ENCODE results near the gene MFF. TPM values are rescaled to one million over a fixed set of nuclear protein-coding genes. Genes with fewer than 3 reads are reported as not detected.

MFF gene
- total and polyA plus RNA-seq, 2 donors from 2014 or later: 80.8 to 110 TPM

DNA sequence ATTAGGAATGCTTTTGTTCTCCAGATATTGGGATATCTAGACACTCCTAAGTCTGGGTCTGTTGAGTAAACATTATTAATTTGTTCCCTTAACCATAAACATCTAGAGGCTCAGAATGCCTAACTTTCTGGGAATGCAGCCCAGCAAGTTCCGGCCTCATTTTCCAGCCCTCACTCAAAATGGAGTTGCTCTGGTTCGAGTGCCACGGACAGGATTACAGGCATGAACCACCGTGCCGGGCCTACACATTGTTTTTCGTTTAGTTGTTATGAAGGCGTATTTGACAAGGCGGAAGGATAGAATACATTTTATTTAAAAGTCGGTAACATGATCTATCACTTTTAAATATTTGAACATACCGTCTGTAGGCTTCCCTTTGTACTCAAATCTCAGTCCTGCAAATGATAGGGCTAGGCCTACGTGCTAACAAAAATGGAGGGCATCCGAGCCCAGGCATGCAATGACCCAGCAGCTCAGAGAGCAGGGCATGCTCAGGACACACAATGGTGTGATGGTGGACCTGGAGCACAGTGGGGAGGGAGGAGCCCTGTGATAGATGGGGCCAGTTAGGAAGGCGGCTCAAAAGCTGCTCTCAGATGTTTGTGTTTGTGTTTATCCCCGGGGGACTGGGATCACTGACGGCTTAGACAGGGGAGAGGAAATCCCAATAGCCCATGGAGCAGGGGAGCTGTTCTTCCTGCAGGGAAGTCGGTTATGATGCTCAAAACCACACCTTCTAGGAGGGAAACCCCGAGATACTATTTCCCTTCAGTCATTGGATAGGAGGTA lies 65.6 kb downstream of the MFF start:
- DNase-seq (no peak), FAIRE-seq (no peak)
- Histone ChIP-seq H3K27ac (ENCODE audit: low read depth in 2 of 2, low read length in 2 of 2) (no peak overlapping the region), H3K27me3 (ENCODE audit: control insufficient read depth, insufficient read depth, low read length) (no peaks in the 10 kb centered on the region), H3K9ac (ENCODE audit: low read length in 3 of 3) (no peak overlapping the region), H3K4me3 (ENCODE audit: low read length in 3 of 3) (no peak overlapping the region), H3K4me1 (ENCODE audit: control insufficient read depth in 2 of 3, insufficient read depth in 2 of 3, low read depth in 1 of 3, low read length in 3 of 3) (no peaks in the 10 kb centered on the region), H3K36me3 (ENCODE audit: control insufficient read depth in 2 of 3, insufficient read depth in 3 of 3, low read length in 3 of 3) (no peaks in the 10 kb centered on the region), H3K9me3 (ENCODE audit: control insufficient read depth in 2 of 3, insufficient read depth in 1 of 3, low read length in 3 of 3) (no peaks in the 10 kb centered on the region)
- TF ChIP-seq CTCF (IDR thresholded peaks at IDR 0.05; ENCODE audit: borderline replicate concordance, extremely low read depth, insufficient read depth): no peak
- intact Hi-C loops (cut with DNase I): no loop called here

DNA sequence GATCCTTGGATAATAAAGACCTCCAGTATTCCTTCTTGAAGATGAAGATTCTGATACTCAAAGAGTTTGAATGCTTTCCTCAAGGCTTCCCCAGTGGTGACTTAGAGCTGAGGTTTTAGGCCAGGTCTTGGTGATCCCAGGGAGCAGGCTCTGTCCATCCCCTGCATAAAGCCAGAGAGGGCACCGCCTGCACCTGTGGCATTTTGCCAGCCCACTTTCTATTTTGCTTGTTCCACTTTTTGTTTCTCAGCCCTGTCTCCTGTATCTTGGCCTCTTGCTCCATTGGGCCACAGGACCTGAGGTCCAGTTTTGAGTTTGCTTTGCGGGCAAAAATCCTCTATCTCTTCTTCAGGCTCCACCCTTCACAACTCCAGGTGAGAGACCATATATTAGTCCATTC lies 69.3 kb downstream of the MFF start:
- Histone ChIP-seq H3K27ac (ENCODE audit: low read depth in 2 of 2, low read length in 2 of 2) (no peak overlapping the region), H3K4me3 (ENCODE audit: low read length in 3 of 3) (no peak overlapping the region), H3K36me3 (ENCODE audit: control insufficient read depth in 2 of 3, insufficient read depth in 3 of 3, low read length in 3 of 3) (no peaks in the 10 kb centered on the region), H3K9me3 (ENCODE audit: control insufficient read depth in 2 of 3, insufficient read depth in 1 of 3, low read length in 3 of 3) (no peaks in the 10 kb centered on the region), H3K9ac (ENCODE audit: low read length in 3 of 3) (no peak overlapping the region), H3K27me3 (ENCODE audit: control insufficient read depth, insufficient read depth, low read length) (no peaks in the 10 kb centered on the region), H3K4me1 (ENCODE audit: control insufficient read depth in 2 of 3, insufficient read depth in 2 of 3, low read depth in 1 of 3, low read length in 3 of 3) (no peaks in the 10 kb centered on the region)
- no peak for DNase-seq
- intact Hi-C loops (cut with DNase I): no loop called here
- FAIRE-seq: no peak
- no peak for TF ChIP-seq CTCF (IDR thresholded peaks at IDR 0.05; ENCODE audit: borderline replicate concordance, extremely low read depth, insufficient read depth)

DNA sequence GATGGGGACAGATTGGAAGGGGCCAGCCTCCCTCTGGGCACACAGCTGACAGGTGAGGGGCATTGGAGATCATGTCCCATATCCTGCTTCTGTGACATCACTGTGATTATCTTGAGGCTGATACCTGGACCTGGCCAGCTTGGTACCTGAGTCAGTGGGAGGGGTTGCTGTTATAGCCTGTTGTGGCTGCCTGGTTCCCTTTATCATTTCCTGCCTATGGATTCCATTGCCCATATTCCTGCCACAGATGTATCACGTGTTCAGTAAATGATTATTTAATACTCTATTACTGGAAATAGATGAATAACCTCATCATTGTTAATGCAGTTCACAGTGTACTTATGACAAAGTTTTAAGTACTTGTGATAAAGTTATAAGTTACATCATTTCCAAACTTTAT lies 70.5 kb downstream of the MFF start:
- no peak for DNase-seq
- Histone ChIP-seq H3K4me1 (ENCODE audit: control insufficient read depth in 2 of 3, insufficient read depth in 2 of 3, low read depth in 1 of 3, low read length in 3 of 3) (no peaks in the 10 kb centered on the region), H3K27ac (ENCODE audit: low read depth in 2 of 2, low read length in 2 of 2) (no peak overlapping the region), H3K36me3 (ENCODE audit: control insufficient read depth in 2 of 3, insufficient read depth in 3 of 3, low read length in 3 of 3) (no peaks in the 10 kb centered on the region), H3K9ac (ENCODE audit: low read length in 3 of 3) (no peak overlapping the region), H3K27me3 (ENCODE audit: control insufficient read depth, insufficient read depth, low read length) (no peaks in the 10 kb centered on the region), H3K4me3 (ENCODE audit: low read length in 3 of 3) (no peak overlapping the region), H3K9me3 (ENCODE audit: control insufficient read depth in 2 of 3, insufficient read depth in 1 of 3, low read length in 3 of 3) (no peaks in the 10 kb centered on the region)
- intact Hi-C loops (cut with DNase I): no loop called here
- no peak for FAIRE-seq
- TF ChIP-seq CTCF (IDR thresholded peaks at IDR 0.05; ENCODE audit: borderline replicate concordance, extremely low read depth, insufficient read depth): no peak

Data from kidney (tissue), 14 donors.